ENCODE measurements around the gene RASGEF1C.

RASGEF1C gene

GRCh38 chr5:180234271-180234670, 25.3 kb upstream of the RASGEF1C start:
- Histone ChIP-seq H4K20me1 (peaks cover 0 to 4% (median 0%) of the 10 kb centered on the region in 11 experiments; a peak in 1 of 22 replicates), H3K4me2 (no peak overlapping the region), H3K4me1 (no peaks in the 10 kb centered on the region), H3K9me3 (replicated peaks in 1 of 11) (peaks cover 0 to 8% (median 0%) of the 10 kb centered on the region in 11 experiments; a peak in 4 of 22 replicates), H3K9ac (no peak overlapping the region), H3K4me3 (no peak overlapping the region), H3K36me3 (peaks cover 64 to 94% (median 75%) of the 10 kb centered on the region in 11 experiments), H3K27me3 (no peaks in the 10 kb centered on the region), H3K27ac (no peak overlapping the region)
- no peak for TF ChIP-seq Cebpa-rat (IDR thresholded peaks at IDR 0.05)

DNA sequence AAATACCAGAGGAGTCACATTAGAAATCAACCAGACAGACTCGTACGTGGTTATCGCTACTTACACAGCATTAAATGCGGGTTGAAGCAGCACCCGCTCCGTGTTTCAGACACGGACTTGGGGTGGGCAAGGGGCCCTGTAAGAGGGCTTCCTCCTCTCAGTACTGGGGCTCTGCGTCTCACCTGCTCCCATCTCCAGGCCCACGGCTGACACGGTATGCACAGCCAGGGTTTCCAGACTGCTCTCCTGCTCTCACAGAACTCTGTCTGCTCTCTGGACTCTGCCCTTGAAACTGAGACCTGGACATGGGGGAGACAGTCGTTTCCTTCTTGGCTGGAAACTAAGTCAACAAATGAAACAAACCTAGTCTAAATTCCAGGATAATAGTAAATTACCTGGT, 24.7 kb upstream of the RASGEF1C start:
- TF ChIP-seq Cebpa-rat (IDR thresholded peaks at IDR 0.05): no peak
- Histone ChIP-seq H3K4me3 (no peak overlapping the region), H3K4me1 (no peaks in the 10 kb centered on the region), H3K4me2 (no peak overlapping the region), H3K9me3 (replicated peaks in 1 of 11) (peaks cover 0 to 4% (median 0%) of the 10 kb centered on the region in 11 experiments; a peak in 4 of 22 replicates), H3K36me3 (peaks cover 59 to 93% (median 70%) of the 10 kb centered on the region in 11 experiments), H3K9ac (no peak overlapping the region), H3K27me3 (no peaks in the 10 kb centered on the region), H3K27ac (no peak overlapping the region), H4K20me1 (peaks cover 0 to 4% (median 0%) of the 10 kb centered on the region in 11 experiments; a peak in 1 of 22 replicates)

DNA sequence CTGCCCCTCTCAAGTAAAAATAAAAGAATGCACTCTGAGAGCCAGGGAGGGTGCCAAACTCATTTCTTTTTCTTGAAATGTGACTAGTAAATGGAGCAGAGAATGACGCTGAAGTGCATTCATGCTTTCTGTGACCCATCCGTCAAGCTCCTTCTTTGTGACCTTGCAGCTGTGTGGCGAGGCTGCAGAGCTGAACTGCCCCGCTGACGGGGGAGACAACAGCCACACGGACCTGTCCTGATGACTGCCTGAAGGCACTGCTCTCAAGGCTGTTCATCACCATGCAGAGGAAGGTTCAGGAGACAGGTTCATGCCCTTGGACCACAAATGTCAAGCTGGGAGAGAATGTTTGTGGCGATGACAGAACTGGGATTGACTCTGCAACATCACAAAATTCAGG, 21.0 kb upstream of the RASGEF1C start:
- Histone ChIP-seq H3K27me3 (no peaks in the 10 kb centered on the region), H3K4me1 (no peaks in the 10 kb centered on the region), H3K4me3 (no peak overlapping the region), H3K9me3 (replicated peaks in 1 of 11) (peaks cover 0 to 21% (median 3%) of the 10 kb centered on the region in 11 experiments; a peak in 11 of 22 replicates), H3K9ac (no peak overlapping the region), H3K27ac (no peak overlapping the region), H4K20me1 (peaks cover 0 to under 1% (median 0%) of the 10 kb centered on the region in 11 experiments; a peak in 1 of 22 replicates), H3K36me3 (peaks cover 25 to 56% (median 34%) of the 10 kb centered on the region in 11 experiments), H3K4me2 (no peak overlapping the region)
- no peak for TF ChIP-seq Cebpa-rat (IDR thresholded peaks at IDR 0.05)

DNA sequence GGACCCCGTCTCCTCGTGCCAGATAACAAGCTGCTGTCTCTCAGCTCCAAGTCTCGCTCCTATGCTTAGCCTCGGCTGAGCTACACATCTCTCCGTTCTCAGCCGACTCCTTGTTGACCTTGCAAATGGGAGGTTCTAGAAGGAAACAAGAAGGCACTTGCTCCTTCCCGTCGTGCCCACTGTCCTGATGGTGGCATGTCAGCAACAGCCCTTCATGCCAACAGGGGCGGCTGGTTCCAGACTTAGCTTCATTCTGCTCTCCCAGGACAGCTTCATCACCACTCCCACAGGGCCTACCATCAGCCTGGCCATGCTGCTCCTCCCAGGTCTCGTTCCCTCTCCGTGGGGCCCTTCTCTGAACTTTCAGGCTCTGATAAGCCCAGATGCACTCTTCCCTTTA, 13.0 kb upstream of the RASGEF1C start:
- no peak for TF ChIP-seq Cebpa-rat (IDR thresholded peaks at IDR 0.05)
- peaks cover 24 to 88% (median 36%) of the 10 kb centered on the region in 11 experiments; a peak in 21 of 22 replicates for H3K9me3 ChIP-seq (replicated peaks in 1 of 11)
- H3K36me3 ChIP-seq: peaks cover 0 to 8% (median 0%) of the 10 kb centered on the region in 11 experiments; a peak in 4 of 22 replicates
- H3K4me1 ChIP-seq: peaks cover 0 to 2% (median 0%) of the 10 kb centered on the region in 10 experiments; a peak in 3 of 20 replicates
- H3K27me3 ChIP-seq: no peaks in the 10 kb centered on the region
- H3K9ac ChIP-seq: no peak overlapping the region
- no peak overlapping the region for H3K27ac ChIP-seq
- no peak overlapping the region for H3K4me3 ChIP-seq
- H3K4me2 ChIP-seq: no peak overlapping the region
- no peaks in the 10 kb centered on the region for H4K20me1 ChIP-seq

DNA sequence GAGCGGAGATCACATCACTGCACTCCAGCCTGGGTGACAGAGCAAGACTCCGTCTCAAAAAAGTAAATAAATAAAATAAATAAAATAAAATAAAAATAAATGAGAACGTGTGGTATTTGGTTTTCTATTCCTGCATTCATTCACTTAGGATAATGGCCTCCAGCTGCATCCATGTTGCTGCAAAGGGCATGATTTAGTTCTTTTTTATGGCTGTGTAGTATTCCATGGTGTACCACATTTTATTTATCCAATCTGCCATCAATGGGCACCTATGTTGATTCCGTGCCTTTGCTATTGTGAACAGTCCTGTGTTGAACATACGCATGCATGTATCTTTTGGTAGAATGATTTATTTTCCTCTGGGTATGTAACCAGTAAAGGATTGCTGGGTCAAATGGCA, 8.8 kb upstream of the RASGEF1C start:
- Histone ChIP-seq H3K4me1 (peaks cover 0 to 21% (median 9%) of the 10 kb centered on the region in 10 experiments; a peak in 15 of 20 replicates), H3K4me2 (no peak overlapping the region), H3K27ac (no peak overlapping the region), H3K9ac (no peak overlapping the region), H4K20me1 (peaks cover 0 to 16% (median 0%) of the 10 kb centered on the region in 11 experiments; a peak in 1 of 22 replicates), H3K36me3 (no peaks in the 10 kb centered on the region), H3K9me3 (replicated peaks in 1 of 11) (peaks cover 6 to 57% (median 19%) of the 10 kb centered on the region in 11 experiments; a peak in 18 of 22 replicates), H3K4me3 (no peak overlapping the region), H3K27me3 (no peaks in the 10 kb centered on the region)
- no peak for TF ChIP-seq Cebpa-rat (IDR thresholded peaks at IDR 0.05)

- Histone ChIP-seq H3K4me1 (peaks cover 0 to 24% (median 15%) of the 10 kb centered on the region in 10 experiments; a peak in 15 of 20 replicates), H3K27ac (no peak overlapping the region), H3K4me2 (peak overlapping the region in 4 of 11 experiments; percentile 8 to 43 (median 30); a peak in 4 of 22 replicates), H3K4me3 (no peak overlapping the region), H4K20me1 (peaks cover 0 to 16% (median 0%) of the 10 kb centered on the region in 11 experiments; a peak in 1 of 22 replicates), H3K9ac (no peak overlapping the region), H3K36me3 (no peaks in the 10 kb centered on the region), H3K9me3 (replicated peaks in 1 of 11) (peaks cover 3 to 46% (median 17%) of the 10 kb centered on the region in 11 experiments; a peak in 18 of 22 replicates), H3K27me3 (no peaks in the 10 kb centered on the region)
- no peak for TF ChIP-seq Cebpa-rat (IDR thresholded peaks at IDR 0.05)
These were observed 7.7 kb upstream of the RASGEF1C start for GRCh38 chr5:180216646-180217171.

- no peak for TF ChIP-seq Cebpa-rat (IDR thresholded peaks at IDR 0.05)
These were observed 7.0 kb upstream of the RASGEF1C start for GRCh38 chr5:180215783-180216630.

DNA sequence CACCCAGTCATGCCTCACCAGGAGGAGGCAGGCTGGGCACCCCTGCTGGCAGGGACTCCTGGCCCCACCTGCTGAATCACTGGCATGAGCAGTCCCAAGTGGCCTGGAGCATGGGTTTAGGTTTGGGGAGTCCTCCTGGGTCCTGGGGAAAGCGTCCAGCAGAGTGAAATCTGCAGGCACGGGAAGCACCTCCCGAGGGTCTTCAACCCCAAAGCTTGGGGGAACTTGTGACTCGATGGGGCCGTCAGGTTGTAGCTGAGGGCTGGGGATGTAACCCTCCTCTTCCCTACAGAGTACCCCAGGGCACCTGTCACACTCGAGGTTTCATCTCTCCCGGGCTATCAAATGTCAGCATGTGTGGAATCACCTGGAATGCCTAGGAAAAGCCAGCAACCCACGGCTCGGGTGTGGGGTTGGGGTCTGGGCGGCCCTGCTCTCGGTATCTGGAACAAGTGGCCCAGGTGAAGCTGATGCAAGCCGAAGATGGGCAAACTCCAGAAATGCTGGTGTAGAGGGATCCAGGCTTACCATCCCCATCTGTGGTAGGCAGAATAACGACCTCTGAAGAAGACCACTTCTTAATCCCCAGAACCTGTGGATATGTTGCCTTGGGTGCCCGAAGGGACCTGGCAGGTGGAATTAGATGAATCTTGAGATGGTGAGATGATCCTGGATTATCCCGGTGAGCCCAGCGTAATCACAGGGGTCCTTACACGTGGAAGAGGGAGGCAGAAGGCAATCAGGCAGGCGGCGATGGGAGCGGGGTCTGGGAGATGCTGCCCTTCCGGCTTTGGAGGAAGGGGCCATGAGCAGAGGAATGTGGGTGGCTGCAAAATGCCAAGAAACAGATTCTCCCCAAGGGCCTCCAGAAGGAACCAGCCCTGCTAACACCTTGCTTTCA, 6.1 kb upstream of the RASGEF1C start:
- H3K27me3 ChIP-seq: no peaks in the 10 kb centered on the region
- H3K36me3 ChIP-seq: no peaks in the 10 kb centered on the region
- H3K9me3 ChIP-seq (replicated peaks in 1 of 11): peaks cover 0 to 30% (median 11%) of the 10 kb centered on the region in 11 experiments; a peak in 12 of 22 replicates
- peaks cover 0 to 16% (median 0%) of the 10 kb centered on the region in 11 experiments; a peak in 2 of 22 replicates for H4K20me1 ChIP-seq
- no peak overlapping the region for H3K4me2 ChIP-seq
- no peak for TF ChIP-seq Cebpa-rat (IDR thresholded peaks at IDR 0.05)
- no peak overlapping the region for H3K9ac ChIP-seq
- H3K4me3 ChIP-seq: no peak overlapping the region
- peaks cover 0 to 24% (median 15%) of the 10 kb centered on the region in 10 experiments; a peak in 15 of 20 replicates for H3K4me1 ChIP-seq
- H3K27ac ChIP-seq: no peak overlapping the region

More at GRCh38 chr5:180215783-180216630, 7.0 kb upstream of the RASGEF1C start:
- peaks cover 0 to 16% (median 0%) of the 10 kb centered on the region in 11 experiments; a peak in 1 of 22 replicates for H4K20me1 ChIP-seq
- H3K27ac ChIP-seq: no peak overlapping the region
- no peak overlapping the region; a peak in 3 of 22 replicates for H3K4me2 ChIP-seq
- no peaks in the 10 kb centered on the region for H3K27me3 ChIP-seq
- no peak overlapping the region for H3K9ac ChIP-seq
- H3K36me3 ChIP-seq: no peaks in the 10 kb centered on the region
- H3K4me3 ChIP-seq: no peak overlapping the region
- peaks cover 0 to 39% (median 12%) of the 10 kb centered on the region in 11 experiments; a peak in 13 of 22 replicates for H3K9me3 ChIP-seq (replicated peaks in 1 of 11)
- H3K4me1 ChIP-seq: peaks cover 0 to 24% (median 15%) of the 10 kb centered on the region in 10 experiments; a peak in 15 of 20 replicates
